A204.1 (cell line): ENCODE results near the gene PTPRN2.
"Not testable (repeated sequence)": the region's sequence is repeated elsewhere in the genome, so short reads cannot be mapped to it uniquely, and the experiment has no call there.

Experiments used
- FAIRE-seq: peaks from 2 replicates; lab custom pipeline; 2012; peaks lifted over from hg19 to GRCh38; lab: Jason Lieb, UNC

The PTPRN2 gene

DNA sequence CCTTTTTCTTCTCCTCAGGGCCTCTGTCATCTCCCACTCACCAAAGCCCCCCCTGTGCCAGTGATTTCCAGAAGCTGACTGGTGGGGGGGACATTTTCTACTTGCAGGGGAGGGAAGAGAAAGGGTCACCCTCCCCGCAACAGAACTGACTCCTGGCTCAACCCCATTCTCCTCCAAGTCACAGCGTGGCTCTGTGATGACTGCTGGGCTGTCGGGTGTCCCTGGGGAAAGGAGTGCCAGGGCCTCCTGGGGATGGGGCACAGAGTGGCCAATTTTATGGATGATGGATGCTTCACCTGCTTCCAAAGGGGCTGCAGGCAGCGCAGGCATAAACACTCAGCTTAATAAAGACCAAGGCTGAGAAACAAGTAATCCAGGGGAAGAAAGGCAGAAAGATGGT, 523.0 kb downstream of the PTPRN2 start:
- no peak for FAIRE-seq

DNA sequence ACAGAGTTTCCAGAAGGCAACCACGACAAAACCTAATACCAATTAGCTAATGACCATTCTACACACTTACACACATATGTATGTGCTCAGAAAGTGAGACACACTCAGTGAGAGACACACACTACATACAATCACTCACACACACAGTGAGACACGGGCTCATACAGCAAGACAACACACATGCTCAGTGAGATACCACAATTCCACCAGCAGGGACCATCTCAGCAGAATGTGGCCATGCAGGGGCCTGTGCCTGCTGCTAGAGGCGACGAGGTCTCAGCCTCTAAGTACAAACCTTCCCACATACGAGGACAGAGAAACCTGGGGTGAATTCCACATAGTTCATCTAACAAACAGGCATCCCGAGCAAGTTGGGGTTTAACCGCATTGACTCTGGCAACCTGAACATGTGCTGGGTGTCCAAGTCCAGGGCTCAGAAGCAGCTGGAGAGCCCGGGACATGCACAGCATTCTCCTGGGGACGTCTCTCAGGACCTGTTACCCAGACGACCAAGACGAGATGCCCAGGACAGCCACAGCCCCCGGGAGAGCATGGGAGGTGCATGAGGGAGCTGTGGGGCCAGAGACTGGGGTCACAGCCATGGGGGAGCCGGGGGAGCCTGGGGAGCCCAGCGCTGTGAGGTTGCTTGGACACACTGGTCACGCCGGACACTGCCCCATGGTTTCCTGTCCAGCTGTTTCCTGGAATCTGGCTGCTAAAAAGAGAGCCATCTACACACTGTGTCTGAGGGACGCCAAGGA, 523.6 kb downstream of the PTPRN2 start:
- FAIRE-seq: no peak

DNA sequence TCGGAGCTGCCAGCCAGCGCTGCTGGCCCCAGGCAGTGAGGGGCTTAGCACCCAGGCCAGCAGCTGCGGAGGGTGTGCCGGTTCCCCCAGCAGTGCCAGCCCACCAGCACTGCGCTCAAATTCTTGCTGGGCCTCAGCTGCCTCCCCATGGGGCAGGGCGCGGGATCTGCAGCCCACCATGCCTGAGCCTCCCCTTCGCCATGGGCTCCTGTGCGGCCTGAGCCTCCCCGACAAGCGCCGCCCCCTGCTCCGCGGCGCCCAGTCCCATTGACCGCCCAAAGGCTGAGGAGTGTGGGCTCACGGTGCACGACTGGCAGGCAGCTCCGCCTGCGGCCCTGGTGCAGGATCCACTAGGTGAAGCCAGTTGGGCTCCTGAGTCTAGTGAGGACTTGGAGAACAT, 525.0 kb downstream of the PTPRN2 start:
- no peak for FAIRE-seq

- FAIRE-seq: no peak
Measured at GRCh38 chr7:158061884-158062656, 525.6 kb downstream of the PTPRN2 start.

DNA sequence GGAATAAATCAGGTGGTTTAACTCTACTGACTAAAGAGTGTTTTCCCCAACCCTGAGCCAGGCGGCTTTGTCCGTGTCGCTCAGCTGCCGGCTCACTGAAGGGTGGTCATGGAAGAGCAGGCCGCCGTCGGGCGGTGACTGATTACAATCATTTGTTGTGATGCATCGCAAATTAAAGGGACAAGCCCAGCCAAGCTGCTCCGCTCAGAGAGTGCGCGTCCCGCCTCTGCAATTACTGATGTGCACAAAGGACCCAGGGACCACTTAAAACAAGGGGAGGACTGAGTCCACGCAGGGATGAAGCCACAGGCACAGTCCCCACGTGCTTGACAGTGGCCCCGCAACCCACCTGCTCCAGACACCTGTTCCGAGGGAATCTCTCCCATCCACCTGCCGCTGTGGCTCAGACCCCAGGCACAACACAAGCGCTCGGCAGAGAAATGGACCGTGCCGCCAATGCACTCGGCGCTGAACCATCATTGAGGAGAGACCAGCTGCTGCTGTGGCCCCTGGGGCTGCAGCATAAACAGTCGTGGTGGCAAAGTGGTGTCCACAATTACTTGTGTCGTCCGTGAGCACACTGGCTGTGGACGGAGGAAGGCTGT, 526.5 kb downstream of the PTPRN2 start:
- no peak for FAIRE-seq

GRCh38 chr7:158060216-158060615, 527.4 kb downstream of the PTPRN2 start:
- no peak for FAIRE-seq

DNA sequence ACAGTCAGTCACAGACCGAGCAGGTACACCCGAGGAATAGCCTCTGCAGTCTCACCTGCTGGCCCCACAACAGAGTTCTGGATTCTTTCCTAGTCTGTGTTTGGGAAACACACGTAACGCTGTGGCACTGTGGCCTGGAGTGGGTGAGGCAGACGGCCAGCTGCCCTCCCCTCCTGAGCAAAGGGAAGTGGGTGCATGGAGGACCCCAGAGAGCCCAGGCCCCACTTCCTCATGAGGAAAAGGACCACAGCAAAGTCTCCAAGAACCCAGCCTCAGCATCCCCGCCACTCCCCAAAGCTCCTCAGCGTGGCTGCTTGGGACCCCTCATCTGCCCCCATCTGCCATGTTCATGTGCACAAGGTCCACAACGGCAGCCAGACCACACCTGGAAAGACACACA, 530.2 kb downstream of the PTPRN2 start:
- no peak for FAIRE-seq

- FAIRE-seq: no peak
Measured at GRCh38 chr7:158056761-158057160, 530.9 kb downstream of the PTPRN2 start.

- no peak for FAIRE-seq
Measured at GRCh38 chr7:158055726-158056510, 531.7 kb downstream of the PTPRN2 start.

- FAIRE-seq: no peak
Measured at GRCh38 chr7:158054611-158055010, 533.0 kb downstream of the PTPRN2 start.

GRCh38 chr7:158054081-158054480, 533.5 kb downstream of the PTPRN2 start:
- no peak for FAIRE-seq

GRCh38 chr7:158053183-158053915, 534.3 kb downstream of the PTPRN2 start:
- no peak for FAIRE-seq

GRCh38 chr7:158052381-158053060, 535.1 kb downstream of the PTPRN2 start:
- no peak for FAIRE-seq

DNA sequence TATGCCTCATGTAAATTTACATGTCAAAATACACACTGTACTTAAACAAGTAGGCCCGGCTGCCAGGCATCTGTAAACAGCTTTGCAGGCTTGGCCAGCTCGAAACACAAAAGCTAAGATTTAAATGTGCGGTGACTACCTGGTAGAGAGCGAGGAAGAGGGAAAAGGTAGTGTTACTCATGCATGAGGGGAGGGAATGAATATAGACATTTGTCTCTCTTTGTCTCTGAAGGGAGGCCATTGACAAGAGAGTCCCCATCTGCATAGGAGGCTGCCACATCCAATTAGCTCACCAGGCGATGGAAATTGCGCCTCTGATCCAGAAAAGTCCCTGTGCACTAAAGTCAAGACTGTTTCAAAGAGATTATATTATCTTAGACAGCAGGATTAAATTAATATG, 535.8 kb downstream of the PTPRN2 start:
- no peak for FAIRE-seq

DNA sequence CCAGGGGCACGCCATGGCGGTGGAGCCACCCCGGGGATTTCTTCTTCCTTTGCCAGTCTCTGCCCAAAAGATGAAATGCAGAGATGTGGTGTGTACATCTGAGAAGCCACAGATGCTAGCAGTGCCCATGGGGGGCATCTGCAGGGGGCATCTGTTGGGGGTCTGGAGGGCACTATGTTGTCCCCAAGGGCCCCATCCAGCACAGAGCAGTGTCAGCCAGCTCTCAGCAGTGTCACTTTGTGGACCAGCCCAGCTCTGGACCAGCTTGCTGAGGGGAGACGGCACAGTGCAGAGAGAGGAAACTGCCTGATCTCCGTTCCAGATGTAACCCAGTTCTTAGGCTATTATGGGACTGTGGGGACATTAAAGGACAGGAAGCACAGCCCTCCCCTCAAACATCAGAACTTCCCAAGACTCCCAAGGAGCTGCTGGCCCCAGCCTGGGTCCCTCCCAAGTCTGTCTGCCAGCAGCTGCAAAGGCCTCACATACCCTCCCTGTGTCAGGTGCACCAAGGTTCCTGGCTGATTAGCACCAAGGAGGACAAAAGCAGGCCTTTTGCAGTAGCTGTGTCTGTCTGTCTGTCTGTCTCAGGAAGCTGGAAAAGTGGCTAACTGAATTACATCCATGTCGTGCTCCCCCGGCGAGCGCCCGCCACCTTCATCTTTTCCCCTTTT, 536.5 kb downstream of the PTPRN2 start:
- no peak for FAIRE-seq

GRCh38 chr7:158050441-158050977, 537.1 kb downstream of the PTPRN2 start:
- no peak for FAIRE-seq

GRCh38 chr7:158049271-158049670, 538.4 kb downstream of the PTPRN2 start:
- no peak for FAIRE-seq

DNA sequence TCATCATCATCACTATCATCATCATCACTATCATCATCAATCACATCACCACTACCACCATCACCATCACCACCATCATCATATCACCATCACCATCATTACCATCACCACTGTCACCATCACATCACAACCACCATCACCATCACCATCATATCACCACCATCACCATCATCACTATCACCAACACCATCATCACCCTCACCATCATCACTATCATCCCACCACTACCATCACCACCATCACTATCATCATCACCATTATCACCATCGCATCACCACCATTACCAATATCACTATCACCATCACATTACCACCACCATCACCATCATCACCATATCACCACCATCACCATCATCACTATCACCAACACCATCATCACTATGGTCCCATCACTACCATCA, 539.1 kb downstream of the PTPRN2 start:
- FAIRE-seq: no peak

- no peak for FAIRE-seq
Measured at GRCh38 chr7:158047391-158048059, 540.1 kb downstream of the PTPRN2 start.

- FAIRE-seq: not testable (repeated sequence)
Measured at GRCh38 chr7:158046246-158046645, 541.4 kb downstream of the PTPRN2 start.
